ENCODE data around the gene HMGA1.

GRCh38 chr6:34240329-34241248, 3.9 kb downstream of the HMGA1 start:
- TF ChIP-seq EZH2 (IDR thresholded peaks at IDR 0.05; ENCODE audit: insufficient read depth, poor library complexity, severe bottlenecking) (no peak), EZH2phosphoT487 (IDR thresholded peaks at IDR 0.05; ENCODE audit: insufficient read depth, low read depth) (no peak)
